Kidney capillary endothelial cell (primary cell): ENCODE results near the gene ZNF790.

Experiments
- DNase-seq: peaks from one replicate; pipeline ENCODE4 v3.0.0-alpha.2; 2018; ENCODE audit warnings: low spot score

Gene ZNF790

GRCh38 chr19:36772311-36773222 is 65.6 kb downstream of the ZNF790 start, which contains the start of gene ZNF850:
Gene ZNF850 (minus strand): TSS chr19:36772807. CDS start chr19:36762606, 10,201 bp downstream.
- peak; percentile 89 for DNase-seq

GRCh38 chr19:36771261-36772231 is 66.6 kb downstream of the ZNF790 start:
- peak; percentile 34 for DNase-seq
